DND-41 (cell line): ENCODE measurements around the gene CARMIL1.

Experiments
- CTCF ChIP-seq: IDR thresholded peaks from 2 replicates; pipeline ENCODE4 v1.5.1; 2012; ENCODE audit warnings: borderline replicate concordance, low read length, moderate library complexity, mild to moderate bottlenecking; ENCODE audit not compliant: poor library complexity, severe bottlenecking; ENCODE audit errors: extremely low read depth
- EZH2 ChIP-seq: IDR thresholded peaks from 3 replicates; pipeline ENCODE4 v1.6.1; 2012; ENCODE audit warnings: borderline replicate concordance, low read depth, mild to moderate bottlenecking, moderate library complexity, low read length, inconsistent platforms; ENCODE audit not compliant: severe bottlenecking

- TF ChIP-seq CTCF (no peak), EZH2 (no peak)
Observed at GRCh38 chr6:25606151-25606550, 327.0 kb downstream of the CARMIL1 start.
